Uterus (tissue), 4 donors: ENCODE results near the gene HOXD8. TPM values are rescaled to one million over a fixed set of nuclear protein-coding genes. Genes with fewer than 3 reads are reported as not detected.
A peak's percentile ranks its signal among the peaks of the same experiment; 100 is the strongest.

Source experiments
- DNase-seq, 2 donors: peaks; one replicate each; pipeline ENCODE4 v3.0.0-alpha.2; 2019 to 2020
- H3K27ac ChIP-seq, 2 donors: fragments of 200-600 bp; sonication (generic); 1 replicate in 1 of 2; 2 replicates in 1 of 2; pipeline ENCODE4 v1.5.1; 2016 to 2018
- H3K27me3 ChIP-seq, 2 donors: fragments of 200-600 bp; sonication (generic); one replicate each; pipeline ENCODE4 v1.5.1; 2018 to 2019; ENCODE audit warnings: control low read depth in 1 of 2
- H3K36me3 ChIP-seq, 2 donors: fragments of 200-600 bp; sonication (generic); one replicate each; pipeline ENCODE4 v1.5.1; 2019; ENCODE audit warnings: control low read depth in 1 of 2
- H3K4me1 ChIP-seq, 2 donors: fragments of 200-600 bp; sonication (generic); one replicate each; pipeline ENCODE4 v1.5.1; 2018 to 2019; ENCODE audit warnings: control low read depth in 1 of 2
- H3K4me3 ChIP-seq, 2 donors: fragments of 200-600 bp; sonication (generic); 1 replicate in 1 of 2; 2 replicates in 1 of 2; pipeline ENCODE4 v1.5.1; 2018 to 2019; ENCODE audit warnings: mild to moderate bottlenecking in 1 of 2
- H3K9me3 ChIP-seq, 2 donors: fragments of 200-600 bp; sonication (generic); one replicate each; pipeline ENCODE4 v1.5.1; 2019; ENCODE audit warnings: control low read depth in 1 of 2
- POLR2A ChIP-seq, 2 donors: fragments of 450-650 bp; IDR thresholded peaks; one replicate each; pipeline ENCODE4 v1.6.1; 2016; ENCODE audit warnings: antibody characterized with exemption in 2 of 2, mild to moderate bottlenecking in 1 of 2, moderate library complexity in 1 of 2
- intact Hi-C: fragments of 100-400 bp; cut with DNase I; formaldehyde crosslinking; loops from one replicate; pipeline ENCODE4 v1.15.1; 2023; ENCODE audit warnings: low total_unique reads
- total RNA-seq, 4 donors: library from RNA; depleted of rRNA in 3 of 4; stranded (reverse); fragments of >200 nt in 3 of 4; gene quantifications; one replicate each; pipeline versions ENCODE4 v1.1.0 to v1.2.4, GENCODE V29; 2014 to 2023
- TF ChIP-seq, protein P1 (sequence below), 4 experiments: fragments of 200-600 bp in 2 of 4; fragments of 450-650 bp in 2 of 4; sonication (generic) in 2 of 4; IDR thresholded peaks; one replicate each; pipeline ENCODE4 v1.5.1; 2016 to 2019; ENCODE audit warnings: antibody characterized with exemption in 4 of 4, mild to moderate bottlenecking in 2 of 4, moderate library complexity in 1 of 4
- donor health status: DM: yes; HTN: yes; CAD: no.

Gene HOXD8
- total RNA-seq, 4 donors from 2014 or later = 25.8 to 75.6 (median 48.0) TPM

DNA sequence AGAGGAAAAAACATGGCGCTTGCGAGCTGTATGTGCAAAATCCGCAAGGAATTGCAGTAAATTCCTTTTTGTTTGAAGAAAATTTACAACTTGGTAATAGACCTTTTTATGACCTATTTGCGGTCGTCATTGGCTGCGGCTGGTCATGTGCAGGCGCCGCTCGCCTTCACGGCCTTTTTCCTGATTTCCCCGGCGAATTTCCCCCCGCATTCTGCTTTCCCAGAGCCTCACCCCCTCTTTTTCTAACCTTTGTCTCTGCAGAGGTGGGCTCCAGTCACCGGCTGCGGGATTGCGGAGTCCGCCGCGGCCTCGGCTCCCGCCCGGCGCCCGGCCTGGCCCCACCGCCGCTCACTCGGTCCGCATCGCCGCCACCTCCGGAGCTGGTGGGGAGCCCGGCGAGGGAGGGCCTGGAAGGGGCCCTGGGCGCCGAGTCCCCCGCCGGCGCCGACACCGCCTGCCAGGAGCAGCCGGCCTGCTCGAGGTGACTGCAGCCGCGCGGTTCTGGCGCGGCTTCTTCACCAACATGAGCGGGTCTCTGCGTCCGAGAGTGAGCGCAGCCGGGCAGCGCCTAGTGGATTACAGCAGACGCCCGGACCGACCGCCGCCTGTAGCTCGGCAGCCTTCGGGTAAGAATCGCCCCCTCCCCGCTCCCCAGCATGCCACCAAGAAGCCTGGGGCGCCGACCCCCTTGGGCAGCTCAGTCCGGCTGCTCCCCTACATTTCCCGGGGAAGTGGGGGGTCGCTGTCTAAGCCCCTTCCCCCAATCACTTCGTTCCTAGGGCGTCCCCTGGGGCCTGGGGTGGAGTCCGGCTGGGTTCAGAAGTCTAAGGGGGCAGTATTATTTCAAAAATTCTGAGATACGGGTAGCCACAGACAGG, 7.1 kb downstream of the HOXD8 start:
- H3K36me3 ChIP-seq = no peaks in the 10 kb centered on the region
- peak overlapping the region; percentile 72 to 85 for H3K4me3 ChIP-seq
- H3K4me1 ChIP-seq = peaks cover 3 to 15% of the 10 kb centered on the region in 2 donors
- DNase-seq = peak; percentile 61 to 80
- peak overlapping the region; percentile 98 to 99 for H3K27ac ChIP-seq
- intact Hi-C loops = no loop called here
- peak in 1 of 2 donors; percentile 55 for TF ChIP-seq POLR2A (IDR thresholded peaks at IDR 0.05)
- TF ChIP-seq, protein P1, sequence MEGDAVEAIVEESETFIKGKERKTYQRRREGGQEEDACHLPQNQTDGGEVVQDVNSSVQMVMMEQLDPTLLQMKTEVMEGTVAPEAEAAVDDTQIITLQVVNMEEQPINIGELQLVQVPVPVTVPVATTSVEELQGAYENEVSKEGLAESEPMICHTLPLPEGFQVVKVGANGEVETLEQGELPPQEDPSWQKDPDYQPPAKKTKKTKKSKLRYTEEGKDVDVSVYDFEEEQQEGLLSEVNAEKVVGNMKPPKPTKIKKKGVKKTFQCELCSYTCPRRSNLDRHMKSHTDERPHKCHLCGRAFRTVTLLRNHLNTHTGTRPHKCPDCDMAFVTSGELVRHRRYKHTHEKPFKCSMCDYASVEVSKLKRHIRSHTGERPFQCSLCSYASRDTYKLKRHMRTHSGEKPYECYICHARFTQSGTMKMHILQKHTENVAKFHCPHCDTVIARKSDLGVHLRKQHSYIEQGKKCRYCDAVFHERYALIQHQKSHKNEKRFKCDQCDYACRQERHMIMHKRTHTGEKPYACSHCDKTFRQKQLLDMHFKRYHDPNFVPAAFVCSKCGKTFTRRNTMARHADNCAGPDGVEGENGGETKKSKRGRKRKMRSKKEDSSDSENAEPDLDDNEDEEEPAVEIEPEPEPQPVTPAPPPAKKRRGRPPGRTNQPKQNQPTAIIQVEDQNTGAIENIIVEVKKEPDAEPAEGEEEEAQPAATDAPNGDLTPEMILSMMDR (IDR thresholded peaks at IDR 0.05) = no peak
- no peaks in the 10 kb centered on the region for H3K27me3 ChIP-seq
- H3K9me3 ChIP-seq = no peaks in the 10 kb centered on the region

DNA sequence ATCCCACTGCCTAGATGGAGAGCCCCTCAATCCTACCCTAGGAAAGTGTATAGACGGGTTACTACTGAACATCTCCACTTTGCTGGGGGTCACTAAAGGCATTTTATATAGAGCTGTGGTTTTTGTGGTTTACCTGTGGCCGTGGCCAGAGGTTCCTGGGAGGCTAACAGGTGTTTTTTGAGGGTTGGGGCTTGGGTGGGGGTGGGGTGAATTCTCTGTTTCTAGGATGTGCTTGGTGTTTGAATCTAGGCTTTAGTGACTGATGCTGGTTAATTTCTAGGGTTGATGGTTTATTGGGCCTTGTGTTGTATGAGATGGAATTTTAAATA, 7.7 kb downstream of the HOXD8 start:
- Histone ChIP-seq H3K27ac (peak overlapping the region; percentile 98 to 99), H3K9me3 (no peaks in the 10 kb centered on the region), H3K27me3 (no peaks in the 10 kb centered on the region), H3K4me1 (peaks cover 3 to 15% of the 10 kb centered on the region in 2 donors), H3K4me3 (peak overlapping the region; percentile 72 to 85), H3K36me3 (no peaks in the 10 kb centered on the region)
- intact Hi-C loops = no loop called here
- DNase-seq = no peak
- TF ChIP-seq POLR2A (IDR thresholded peaks at IDR 0.05) = no peak
- TF ChIP-seq, protein P1 (IDR thresholded peaks at IDR 0.05) = no peak

DNA sequence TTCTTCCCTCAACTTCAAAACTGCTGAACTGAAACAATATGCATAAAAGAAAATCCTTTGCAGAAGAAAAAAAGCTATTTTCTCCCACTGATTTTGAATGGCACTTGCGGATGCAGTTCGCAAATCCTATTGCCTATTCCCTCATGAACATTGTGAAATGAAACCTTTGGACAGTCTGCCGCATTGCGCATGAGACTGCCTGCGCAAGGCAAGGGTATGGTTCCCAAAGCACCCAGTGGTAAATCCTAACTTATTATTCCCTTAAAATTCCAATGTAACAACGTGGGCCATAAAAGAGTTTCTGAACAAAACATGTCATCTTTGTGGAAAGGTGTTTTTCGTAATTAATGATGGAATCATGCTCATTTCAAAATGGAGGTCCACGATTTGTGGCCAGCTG, 8.4 kb downstream of the HOXD8 start:
- peak overlapping the region; percentile 98 to 99 for H3K27ac ChIP-seq
- no peaks in the 10 kb centered on the region for H3K9me3 ChIP-seq
- DNase-seq = peak; percentile 36 to 58
- no peaks in the 10 kb centered on the region for H3K36me3 ChIP-seq
- peak overlapping the region; percentile 72 to 85 for H3K4me3 ChIP-seq
- peaks cover 3 to 20% of the 10 kb centered on the region in 2 donors for H3K4me1 ChIP-seq
- intact Hi-C loops = no loop called here
- no peaks in the 10 kb centered on the region for H3K27me3 ChIP-seq
- TF ChIP-seq, protein P1 (IDR thresholded peaks at IDR 0.05) = no peak
- peak; percentile 17 to 28 for TF ChIP-seq POLR2A (IDR thresholded peaks at IDR 0.05)

DNA sequence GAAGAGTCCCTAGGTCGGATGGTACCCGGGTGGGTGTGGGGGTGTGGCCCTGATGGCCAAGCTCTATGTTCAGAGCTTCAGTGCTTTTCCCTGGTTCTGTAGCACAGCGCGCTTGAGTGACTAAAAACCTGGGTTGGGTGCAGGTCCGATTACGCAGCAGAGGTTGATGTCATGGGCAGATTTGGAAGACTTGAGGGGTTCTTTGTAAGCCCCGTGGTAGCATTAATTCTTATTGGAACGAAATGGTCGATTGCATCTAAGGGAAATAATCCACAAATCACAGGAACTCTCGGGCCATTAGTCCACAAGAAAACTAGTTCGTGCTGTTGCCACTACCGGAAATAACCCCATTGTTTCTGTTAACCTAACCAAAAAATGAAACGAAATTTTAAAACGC, 9.0 kb downstream of the HOXD8 start:
- Histone ChIP-seq H3K36me3 (no peaks in the 10 kb centered on the region), H3K27me3 (no peaks in the 10 kb centered on the region), H3K9me3 (no peaks in the 10 kb centered on the region), H3K4me3 (peak overlapping the region; percentile 72 to 85), H3K4me1 (peaks cover 3 to 25% of the 10 kb centered on the region in 2 donors), H3K27ac (peak overlapping the region; percentile 98 to 99)
- DNase-seq = peak; percentile 43 to 60
- intact Hi-C loops = no loop called here
- TF ChIP-seq, protein P1 (IDR thresholded peaks at IDR 0.05) = no peak
- peak; percentile 4 to 6 for TF ChIP-seq POLR2A (IDR thresholded peaks at IDR 0.05)

DNA sequence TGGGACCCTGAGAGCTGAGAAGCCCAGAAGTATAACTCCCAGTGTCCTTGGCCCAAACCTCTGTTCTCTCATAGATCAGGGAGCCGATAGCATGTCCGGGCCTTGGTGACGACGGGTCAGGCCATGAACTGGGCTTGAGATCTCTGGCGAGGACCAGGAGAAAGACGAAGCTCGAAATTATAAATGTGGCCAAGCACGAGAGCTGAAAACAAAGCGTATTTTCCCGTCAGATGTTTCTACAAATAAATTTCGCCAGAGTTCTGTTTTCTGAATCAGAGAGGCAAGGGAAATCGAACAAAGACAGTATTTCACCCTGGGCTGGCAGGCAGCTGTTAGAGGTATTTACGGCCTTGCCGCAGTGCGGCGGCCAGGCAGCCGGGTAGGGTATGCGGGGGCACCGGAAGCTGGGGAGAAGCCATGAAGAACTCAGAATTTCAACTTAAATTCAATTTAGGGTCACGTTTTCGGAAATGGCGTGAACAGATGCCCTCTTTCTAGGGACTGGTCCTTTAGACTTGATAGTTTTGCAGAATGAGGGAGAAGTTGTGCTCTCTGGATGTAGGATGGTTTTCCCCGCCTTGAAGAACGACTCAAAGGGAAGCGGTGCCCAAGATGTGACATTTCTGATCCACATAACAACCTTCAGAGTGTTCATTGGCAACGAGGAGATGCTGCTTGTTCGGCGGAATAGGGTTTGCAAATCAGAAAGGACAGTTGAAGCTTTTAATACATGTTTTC, 9.6 kb downstream of the HOXD8 start:
- TF ChIP-seq POLR2A (IDR thresholded peaks at IDR 0.05) = no peak
- TF ChIP-seq, protein P1 (IDR thresholded peaks at IDR 0.05) = no peak
- peaks cover 3 to 23% of the 10 kb centered on the region in 2 donors for H3K4me1 ChIP-seq
- intact Hi-C loops = no loop called here
- H3K27ac ChIP-seq = peak overlapping the region; percentile 98 to 99
- peak overlapping the region; percentile 72 to 85 for H3K4me3 ChIP-seq
- H3K27me3 ChIP-seq = no peaks in the 10 kb centered on the region
- no peaks in the 10 kb centered on the region for H3K9me3 ChIP-seq
- peak; percentile 28 to 49 for DNase-seq
- no peaks in the 10 kb centered on the region for H3K36me3 ChIP-seq
